ENCODE data around the gene EPS8L3. TPM values are rescaled to one million over a fixed set of nuclear protein-coding genes. Genes with fewer than 3 reads are reported as not detected.

The EPS8L3 gene
- total RNA-seq, 1 donor from 2014 or later = not detected

GRCh38 chr1:109726728-109727373 is 36.9 kb downstream of the EPS8L3 start:
- H3K27ac Mint-ChIP-seq (ENCODE audit: unreplicated experiment) = no peak overlapping the region

GRCh38 chr1:109726007-109726406 is 37.7 kb downstream of the EPS8L3 start:
- no peak for TF ChIP-seq CTCF (IDR thresholded peaks at IDR 0.05; ENCODE audit: partially characterized antibody, unreplicated experiment)
- Mint-ChIP-seq H3K27ac (ENCODE audit: unreplicated experiment) (no peak overlapping the region), H3K36me3 (ENCODE audit: unreplicated experiment) (peaks cover 8% of the 10 kb centered on the region), H3K4me1 (ENCODE audit: low read depth, unreplicated experiment) (no peaks in the 10 kb centered on the region), H3K4me3 (ENCODE audit: unreplicated experiment) (no peak overlapping the region), H3K9me3 (ENCODE audit: unreplicated experiment) (peaks cover 1% of the 10 kb centered on the region), H3K27me3 (ENCODE audit: unreplicated experiment) (no peaks in the 10 kb centered on the region)
- DNase-seq = no peak

More at GRCh38 chr1:109726728-109727373, 36.9 kb downstream of the EPS8L3 start:
- peaks cover 8% of the 10 kb centered on the region for H3K36me3 Mint-ChIP-seq (ENCODE audit: unreplicated experiment)
- no peak for DNase-seq
- peaks cover 1% of the 10 kb centered on the region for H3K9me3 Mint-ChIP-seq (ENCODE audit: unreplicated experiment)
- no peak overlapping the region for H3K4me3 Mint-ChIP-seq (ENCODE audit: unreplicated experiment)
- no peaks in the 10 kb centered on the region for H3K27me3 Mint-ChIP-seq (ENCODE audit: unreplicated experiment)
- TF ChIP-seq CTCF (IDR thresholded peaks at IDR 0.05; ENCODE audit: partially characterized antibody, unreplicated experiment) = no peak
- H3K4me1 Mint-ChIP-seq (ENCODE audit: low read depth, unreplicated experiment) = no peaks in the 10 kb centered on the region

GRCh38 chr1:109725510-109725909 is 38.2 kb downstream of the EPS8L3 start:
- Mint-ChIP-seq H3K4me1 (ENCODE audit: low read depth, unreplicated experiment) (no peaks in the 10 kb centered on the region), H3K36me3 (ENCODE audit: unreplicated experiment) (peaks cover 8% of the 10 kb centered on the region), H3K4me3 (ENCODE audit: unreplicated experiment) (no peak overlapping the region), H3K27me3 (ENCODE audit: unreplicated experiment) (no peaks in the 10 kb centered on the region), H3K9me3 (ENCODE audit: unreplicated experiment) (peaks cover 1% of the 10 kb centered on the region), H3K27ac (ENCODE audit: unreplicated experiment) (no peak overlapping the region)
- no peak for TF ChIP-seq CTCF (IDR thresholded peaks at IDR 0.05; ENCODE audit: partially characterized antibody, unreplicated experiment)
- DNase-seq = no peak

- peaks cover 8% of the 10 kb centered on the region for H3K36me3 Mint-ChIP-seq (ENCODE audit: unreplicated experiment)
- DNase-seq = no peak
- no peaks in the 10 kb centered on the region for H3K4me1 Mint-ChIP-seq (ENCODE audit: low read depth, unreplicated experiment)
- no peak overlapping the region for H3K27ac Mint-ChIP-seq (ENCODE audit: unreplicated experiment)
- no peak for TF ChIP-seq CTCF (IDR thresholded peaks at IDR 0.05; ENCODE audit: partially characterized antibody, unreplicated experiment)
- H3K4me3 Mint-ChIP-seq (ENCODE audit: unreplicated experiment) = no peak overlapping the region
- no peaks in the 10 kb centered on the region for H3K27me3 Mint-ChIP-seq (ENCODE audit: unreplicated experiment)
- peaks cover 1% of the 10 kb centered on the region for H3K9me3 Mint-ChIP-seq (ENCODE audit: unreplicated experiment)
Observed at GRCh38 chr1:109724933-109725332, 38.8 kb downstream of the EPS8L3 start.

GRCh38 chr1:109722908-109723691 is 40.6 kb downstream of the EPS8L3 start:
- no peak overlapping the region for H3K4me3 Mint-ChIP-seq (ENCODE audit: unreplicated experiment)
- no peak for DNase-seq
- no peak overlapping the region for H3K27ac Mint-ChIP-seq (ENCODE audit: unreplicated experiment)
- H3K36me3 Mint-ChIP-seq (ENCODE audit: unreplicated experiment) = peaks cover 11% of the 10 kb centered on the region
- H3K4me1 Mint-ChIP-seq (ENCODE audit: low read depth, unreplicated experiment) = no peaks in the 10 kb centered on the region
- no peak for TF ChIP-seq CTCF (IDR thresholded peaks at IDR 0.05; ENCODE audit: partially characterized antibody, unreplicated experiment)
- H3K9me3 Mint-ChIP-seq (ENCODE audit: unreplicated experiment) = peaks cover 1% of the 10 kb centered on the region
- H3K27me3 Mint-ChIP-seq (ENCODE audit: unreplicated experiment) = no peaks in the 10 kb centered on the region

All from glutamatergic neuron (in vitro differentiated cells).